Gastrocnemius medialis (tissue), 4 donors: Measurements from ENCODE around the gene FUOM.
"Not testable (repeated sequence)": the region's sequence is repeated elsewhere in the genome, so short reads cannot be mapped to it uniquely, and the experiment has no call there.

ENCODE experiments used
- POLR2A ChIP-seq, 2 donors: fragments of 450-650 bp; IDR thresholded peaks; one replicate each; pipeline ENCODE4 v1.6.1; 2017; ENCODE audit warnings: antibody characterized with exemption in 2 of 2, mild to moderate bottlenecking in 2 of 2, moderate library complexity in 2 of 2
- TF ChIP-seq, protein P1 (sequence below), 5 experiments: fragments of 450-650 bp in 3 of 5; fragments of 200-600 bp in 2 of 5; sonication (generic) in 2 of 5; IDR thresholded peaks in 4 of 5; conservative IDR thresholded peaks in 1 of 5; 1 replicate in 4 of 5; 2 replicates in 1 of 5; pipeline ENCODE4 v1.5.1; 2016 to 2019; ENCODE audit warnings: antibody characterized with exemption in 5 of 5, mild to moderate bottlenecking in 3 of 5, moderate library complexity in 3 of 5

- TF ChIP-seq, protein P1, sequence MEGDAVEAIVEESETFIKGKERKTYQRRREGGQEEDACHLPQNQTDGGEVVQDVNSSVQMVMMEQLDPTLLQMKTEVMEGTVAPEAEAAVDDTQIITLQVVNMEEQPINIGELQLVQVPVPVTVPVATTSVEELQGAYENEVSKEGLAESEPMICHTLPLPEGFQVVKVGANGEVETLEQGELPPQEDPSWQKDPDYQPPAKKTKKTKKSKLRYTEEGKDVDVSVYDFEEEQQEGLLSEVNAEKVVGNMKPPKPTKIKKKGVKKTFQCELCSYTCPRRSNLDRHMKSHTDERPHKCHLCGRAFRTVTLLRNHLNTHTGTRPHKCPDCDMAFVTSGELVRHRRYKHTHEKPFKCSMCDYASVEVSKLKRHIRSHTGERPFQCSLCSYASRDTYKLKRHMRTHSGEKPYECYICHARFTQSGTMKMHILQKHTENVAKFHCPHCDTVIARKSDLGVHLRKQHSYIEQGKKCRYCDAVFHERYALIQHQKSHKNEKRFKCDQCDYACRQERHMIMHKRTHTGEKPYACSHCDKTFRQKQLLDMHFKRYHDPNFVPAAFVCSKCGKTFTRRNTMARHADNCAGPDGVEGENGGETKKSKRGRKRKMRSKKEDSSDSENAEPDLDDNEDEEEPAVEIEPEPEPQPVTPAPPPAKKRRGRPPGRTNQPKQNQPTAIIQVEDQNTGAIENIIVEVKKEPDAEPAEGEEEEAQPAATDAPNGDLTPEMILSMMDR (IDR thresholded peaks at IDR 0.05 in 4 of 5, conservative IDR thresholded peaks at IDR 0.05 in 1 of 5) = not testable (repeated sequence)
- TF ChIP-seq POLR2A (IDR thresholded peaks at IDR 0.05) = not testable (repeated sequence)
Observed at GRCh38 chr10:133322064-133322709, 35.6 kb downstream of the FUOM start.
